Activated naive CD4-positive, alpha-beta T cell treated with anti-CD3 and anti-CD28 coated beads, Interleukin-2, amount 10 ng/mL, durations not matched to agents 7 days and 5 days (primary cell): ENCODE measurements around the gene GRID1.

Experiments
- CTCF ChIA-PET: fragments of 350-600 bp; sonication (Branson Sonifier 250); formaldehyde crosslinking; loops from one replicate; lab custom pipeline; 2021; ENCODE audit warnings: antibody characterized with exemption; lab: Charles Lee
- DNase-seq: peaks from one replicate; pipeline ENCODE4 v3.0.0-alpha.2; 2020
- H3K27ac Mint-ChIP-seq: one replicate; pipeline ENCODE4 v1.8.0; 2021; ENCODE audit warnings: mild to moderate bottlenecking, moderate library complexity, mixed read lengths
- H3K27me3 Mint-ChIP-seq: one replicate; pipeline ENCODE4 v1.8.0; 2021; ENCODE audit warnings: mild to moderate bottlenecking, mixed read lengths
- H3K36me3 Mint-ChIP-seq: one replicate; pipeline ENCODE4 v1.8.0; 2021; ENCODE audit warnings: mixed read lengths
- H3K4me1 Mint-ChIP-seq: one replicate; pipeline ENCODE4 v1.8.0; 2021; ENCODE audit warnings: mixed read lengths
- H3K4me3 Mint-ChIP-seq: one replicate; pipeline ENCODE4 v1.8.0; 2021; ENCODE audit warnings: mild to moderate bottlenecking, moderate library complexity, mixed read lengths
- H3K9me3 Mint-ChIP-seq: one replicate; pipeline ENCODE4 v1.8.0; 2021; ENCODE audit warnings: mixed read lengths

The GRID1 gene

GRCh38 chr10:86229811-86230556 is 136.6 kb downstream of the GRID1 start:
- no peak overlapping the region for H3K4me3 Mint-ChIP-seq
- no peak overlapping the region for H3K27ac Mint-ChIP-seq
- CTCF ChIA-PET = interaction anchor here (1.1 kb wide), 1 partner anchor 31 kb away, joined by 3 read pairs; no protein-coding TSS in a partner anchor
- no peak for DNase-seq
- H3K36me3 Mint-ChIP-seq = no peaks in the 10 kb centered on the region
- no peaks in the 10 kb centered on the region for H3K9me3 Mint-ChIP-seq
- no peaks in the 10 kb centered on the region for H3K27me3 Mint-ChIP-seq
- H3K4me1 Mint-ChIP-seq = no peaks in the 10 kb centered on the region

GRCh38 chr10:86229376-86229775 is 137.2 kb downstream of the GRID1 start:
- H3K4me1 Mint-ChIP-seq = no peaks in the 10 kb centered on the region
- no peak overlapping the region for H3K4me3 Mint-ChIP-seq
- H3K27me3 Mint-ChIP-seq = no peaks in the 10 kb centered on the region
- no peak for DNase-seq
- no peak overlapping the region for H3K27ac Mint-ChIP-seq
- CTCF ChIA-PET = no interaction called here
- no peaks in the 10 kb centered on the region for H3K9me3 Mint-ChIP-seq
- no peaks in the 10 kb centered on the region for H3K36me3 Mint-ChIP-seq

- CTCF ChIA-PET = no interaction called here
- no peak overlapping the region for H3K4me3 Mint-ChIP-seq
- no peaks in the 10 kb centered on the region for H3K4me1 Mint-ChIP-seq
- DNase-seq = no peak
- no peaks in the 10 kb centered on the region for H3K9me3 Mint-ChIP-seq
- no peaks in the 10 kb centered on the region for H3K36me3 Mint-ChIP-seq
- no peak overlapping the region for H3K27ac Mint-ChIP-seq
- H3K27me3 Mint-ChIP-seq = no peaks in the 10 kb centered on the region
Measured at GRCh38 chr10:86227501-86228258, 138.9 kb downstream of the GRID1 start.

GRCh38 chr10:86226781-86227201 is 139.8 kb downstream of the GRID1 start:
- DNase-seq = no peak
- no peak overlapping the region for H3K27ac Mint-ChIP-seq
- no peak overlapping the region for H3K4me3 Mint-ChIP-seq
- CTCF ChIA-PET = no interaction called here
- H3K27me3 Mint-ChIP-seq = no peaks in the 10 kb centered on the region
- H3K36me3 Mint-ChIP-seq = no peaks in the 10 kb centered on the region
- no peaks in the 10 kb centered on the region for H3K4me1 Mint-ChIP-seq
- no peaks in the 10 kb centered on the region for H3K9me3 Mint-ChIP-seq

GRCh38 chr10:86226016-86226415 is 140.6 kb downstream of the GRID1 start:
- Mint-ChIP-seq H3K4me3 (no peak overlapping the region), H3K9me3 (no peaks in the 10 kb centered on the region), H3K36me3 (no peaks in the 10 kb centered on the region), H3K27me3 (no peaks in the 10 kb centered on the region), H3K27ac (no peak overlapping the region), H3K4me1 (no peaks in the 10 kb centered on the region)
- no peak for DNase-seq
- CTCF ChIA-PET = no interaction called here

- no peak overlapping the region for H3K27ac Mint-ChIP-seq
- CTCF ChIA-PET = no interaction called here
- H3K36me3 Mint-ChIP-seq = no peaks in the 10 kb centered on the region
Measured at GRCh38 chr10:86225103-86225782, 141.4 kb downstream of the GRID1 start.

GRCh38 chr10:86224354-86225102 is 142.1 kb downstream of the GRID1 start:
- H3K36me3 Mint-ChIP-seq = no peaks in the 10 kb centered on the region
- no peaks in the 10 kb centered on the region for H3K9me3 Mint-ChIP-seq
- no peaks in the 10 kb centered on the region for H3K4me1 Mint-ChIP-seq
- CTCF ChIA-PET = no interaction called here
- no peak for DNase-seq
- H3K27ac Mint-ChIP-seq = no peak overlapping the region
- no peak overlapping the region for H3K4me3 Mint-ChIP-seq
- no peaks in the 10 kb centered on the region for H3K27me3 Mint-ChIP-seq

More at GRCh38 chr10:86225103-86225782, 141.4 kb downstream of the GRID1 start:
- no peaks in the 10 kb centered on the region for H3K9me3 Mint-ChIP-seq
- no peaks in the 10 kb centered on the region for H3K4me1 Mint-ChIP-seq
- no peak for DNase-seq
- H3K27me3 Mint-ChIP-seq = no peaks in the 10 kb centered on the region
- H3K4me3 Mint-ChIP-seq = no peak overlapping the region

GRCh38 chr10:86223256-86223655 is 143.3 kb downstream of the GRID1 start:
- no peaks in the 10 kb centered on the region for H3K27me3 Mint-ChIP-seq
- no peaks in the 10 kb centered on the region for H3K9me3 Mint-ChIP-seq
- CTCF ChIA-PET = no interaction called here
- H3K27ac Mint-ChIP-seq = no peak overlapping the region
- no peak overlapping the region for H3K4me3 Mint-ChIP-seq
- H3K4me1 Mint-ChIP-seq = no peaks in the 10 kb centered on the region
- no peaks in the 10 kb centered on the region for H3K36me3 Mint-ChIP-seq
- DNase-seq = no peak

GRCh38 chr10:86222687-86223086 is 143.9 kb downstream of the GRID1 start:
- no peak overlapping the region for H3K4me3 Mint-ChIP-seq
- H3K9me3 Mint-ChIP-seq = no peaks in the 10 kb centered on the region
- CTCF ChIA-PET = no interaction called here
- no peaks in the 10 kb centered on the region for H3K27me3 Mint-ChIP-seq
- no peak overlapping the region for H3K27ac Mint-ChIP-seq
- no peak for DNase-seq
- H3K36me3 Mint-ChIP-seq = no peaks in the 10 kb centered on the region
- no peaks in the 10 kb centered on the region for H3K4me1 Mint-ChIP-seq

GRCh38 chr10:86222336-86222650 is 144.3 kb downstream of the GRID1 start:
- no peaks in the 10 kb centered on the region for H3K9me3 Mint-ChIP-seq
- H3K4me3 Mint-ChIP-seq = no peak overlapping the region
- DNase-seq = no peak
- CTCF ChIA-PET = no interaction called here
- no peaks in the 10 kb centered on the region for H3K36me3 Mint-ChIP-seq
- no peaks in the 10 kb centered on the region for H3K27me3 Mint-ChIP-seq
- no peaks in the 10 kb centered on the region for H3K4me1 Mint-ChIP-seq
- no peak overlapping the region for H3K27ac Mint-ChIP-seq

GRCh38 chr10:86221442-86222335 is 144.9 kb downstream of the GRID1 start:
- no peak overlapping the region for H3K4me3 Mint-ChIP-seq
- no peaks in the 10 kb centered on the region for H3K27me3 Mint-ChIP-seq
- no peak overlapping the region for H3K27ac Mint-ChIP-seq
- H3K36me3 Mint-ChIP-seq = no peaks in the 10 kb centered on the region
- DNase-seq = no peak
- H3K4me1 Mint-ChIP-seq = no peaks in the 10 kb centered on the region
- H3K9me3 Mint-ChIP-seq = no peaks in the 10 kb centered on the region
- CTCF ChIA-PET = no interaction called here

- CTCF ChIA-PET = no interaction called here
- no peaks in the 10 kb centered on the region for H3K27me3 Mint-ChIP-seq
- no peaks in the 10 kb centered on the region for H3K9me3 Mint-ChIP-seq
- no peak overlapping the region for H3K27ac Mint-ChIP-seq
- no peaks in the 10 kb centered on the region for H3K4me1 Mint-ChIP-seq
- no peak overlapping the region for H3K4me3 Mint-ChIP-seq
- DNase-seq = no peak
- no peaks in the 10 kb centered on the region for H3K36me3 Mint-ChIP-seq
Measured at GRCh38 chr10:86220626-86221025, 146.0 kb downstream of the GRID1 start.

GRCh38 chr10:86219271-86219670 is 147.3 kb downstream of the GRID1 start:
- no peaks in the 10 kb centered on the region for H3K9me3 Mint-ChIP-seq
- no peak for DNase-seq
- H3K27me3 Mint-ChIP-seq = no peaks in the 10 kb centered on the region
- no peak overlapping the region for H3K27ac Mint-ChIP-seq
- CTCF ChIA-PET = no interaction called here
- H3K36me3 Mint-ChIP-seq = no peaks in the 10 kb centered on the region
- no peak overlapping the region for H3K4me3 Mint-ChIP-seq
- H3K4me1 Mint-ChIP-seq = no peaks in the 10 kb centered on the region
